Psoas muscle (tissue), 8 donors: Measurements from ENCODE around the gene GNG7. TPM values are rescaled to one million over a fixed set of nuclear protein-coding genes. Genes with fewer than 3 reads are reported as not detected.

Experiments
- ATAC-seq, 4 donors: fragments of 200-7000 bp; cut with Tn5 transposase; one replicate each; pipeline ENCODE4 v1.9.1; 2020; ENCODE audit warnings: moderate library complexity in 3 of 4, mild to moderate bottlenecking in 2 of 4
- DNase-seq, 2 donors: peaks; one replicate each; pipeline ENCODE4 v3.0.0-alpha.2; 2020
- H3K27ac ChIP-seq: fragments of 200-600 bp; one replicate; pipeline ENCODE4 v1.8.0; 2022
- H3K27me3 ChIP-seq, 3 donors: fragments of 200-600 bp in 1 of 3; one replicate each; pipeline versions ENCODE4 v1.6.1 to v1.8.0; 2013 to 2022; ENCODE audit warnings: low read length in 2 of 3, mild to moderate bottlenecking in 2 of 3, moderate library complexity in 1 of 3; ENCODE audit not compliant: insufficient read depth in 3 of 3
- H3K36me3 ChIP-seq, 2 donors: fragments of 200-600 bp in 1 of 2; one replicate each; pipeline versions ENCODE4 v1.6.1 to v1.8.0; 2013 to 2022; ENCODE audit warnings: low read depth in 1 of 2, mild to moderate bottlenecking in 1 of 2, moderate library complexity in 1 of 2; ENCODE audit not compliant: insufficient read depth in 1 of 2
- H3K4me1 ChIP-seq: fragments of 200-600 bp; one replicate; pipeline ENCODE4 v1.8.0; 2022
- H3K4me3 ChIP-seq: fragments of 200-600 bp; one replicate; pipeline ENCODE4 v1.8.0; 2022; ENCODE audit warnings: mild to moderate bottlenecking
- H3K9me3 ChIP-seq: fragments of 200-600 bp; one replicate; pipeline ENCODE4 v1.8.0; 2022
- CTCF ChIP-seq: fragments of 200-600 bp; IDR thresholded peaks from one replicate; pipeline ENCODE4 v1.8.0; 2022; ENCODE audit warnings: antibody characterized with exemption
- WGBS, 3 donors: extraction: QIAGEN DNeasy Blood & Tissue Kit; methylation state at CpG; one replicate each; pipeline versions ENCODE4 v1.1.6 to v1.1.7; 2013; 5-methylcytosine and 5-hydroxymethylcytosine counted together
- intact Hi-C, 2 donors: fragments of 100-400 bp; cut with DNase I; formaldehyde crosslinking; loops; one replicate each; pipeline versions ENCODE4 v1.11.0 to v1.14.2; 2022
- polyA plus RNA-seq, 3 donors: library from polyadenylated mRNA; stranded (reverse); fragments of 200-250 nt; gene quantifications; one replicate each; pipeline ENCODE4 v1.2.3, GENCODE V29; 2013
- total RNA-seq, 4 donors: library from RNA; stranded (reverse); fragmentation: NEBNext Ultra II Directional in 2 of 4; extraction: Animal tissue kit (Norgen Biotek cat#: 25700) in 2 of 4; gene quantifications; one replicate each; pipeline versions ENCODE4 v1.2.1 to v1.2.4, GENCODE V29; 2021 to 2023
- donor health status: healthy with polysubstance abuse.
- donor health status: DM: no; HTN: no; CAD: no; lungs with moderate emphysema.
- donor health status: Bipolar disorder and iron deficiency.
- donor health status: healthy.
- donor health status: DM: yes; HTN: yes; CAD: no.
- donor health status: DM: no; HTN: no; CAD: no.
- donor health status: DM: no; HTN: no; CAD: no.
- donor health status: DM: yes; HTN: yes; CAD: no.

GNG7 gene
- total and polyA plus RNA-seq, 7 donors = 0.48 to 5.4 (median 1.2) TPM

GRCh38 chr19:2579678-2580280, 122.7 kb downstream of the GNG7 start:
- Histone ChIP-seq H3K27ac (peak overlapping the region; percentile 74), H3K9me3 (peaks cover 4% of the 10 kb centered on the region), H3K36me3 (no peaks in the 10 kb centered on the region), H3K27me3 (no peaks in the 10 kb centered on the region), H3K4me3 (peak overlapping the region; percentile 67), H3K4me1 (peaks cover 17% of the 10 kb centered on the region)
- no peak for TF ChIP-seq CTCF
- intact Hi-C loops = loop anchor here (1.0 to 5.0 kb wide), 5 partner anchors 31 to 105 kb away; no protein-coding TSS in a partner anchor
- DNase-seq = peak in 1 of 2 donors; percentile 51
- no peak for ATAC-seq
- 34 to 42% (median 36%) methylated on average over 14 of the region's 14 CpGs for WGBS, 3 donors

- 0 to 1% (median 1%) methylated on average over 38 to 47 of the region's 47 CpGs for WGBS, 3 donors
- Histone ChIP-seq H3K27ac (peak overlapping the region; percentile 74), H3K36me3 (no peaks in the 10 kb centered on the region), H3K4me1 (peaks cover 17% of the 10 kb centered on the region), H3K27me3 (no peaks in the 10 kb centered on the region), H3K9me3 (peaks cover 4% of the 10 kb centered on the region), H3K4me3 (peak overlapping the region; percentile 67)
- intact Hi-C loops = loop anchor here (1.0 to 5.0 kb wide), 5 partner anchors 32 to 105 kb away; no protein-coding TSS in a partner anchor
- peak; percentile 91 for TF ChIP-seq CTCF
- DNase-seq = peak; percentile 87 to 94
- peak; percentile 84 to 92 (median 88) for ATAC-seq
These were observed 123.4 kb downstream of the GNG7 start for GRCh38 chr19:2578901-2579677.

DNA sequence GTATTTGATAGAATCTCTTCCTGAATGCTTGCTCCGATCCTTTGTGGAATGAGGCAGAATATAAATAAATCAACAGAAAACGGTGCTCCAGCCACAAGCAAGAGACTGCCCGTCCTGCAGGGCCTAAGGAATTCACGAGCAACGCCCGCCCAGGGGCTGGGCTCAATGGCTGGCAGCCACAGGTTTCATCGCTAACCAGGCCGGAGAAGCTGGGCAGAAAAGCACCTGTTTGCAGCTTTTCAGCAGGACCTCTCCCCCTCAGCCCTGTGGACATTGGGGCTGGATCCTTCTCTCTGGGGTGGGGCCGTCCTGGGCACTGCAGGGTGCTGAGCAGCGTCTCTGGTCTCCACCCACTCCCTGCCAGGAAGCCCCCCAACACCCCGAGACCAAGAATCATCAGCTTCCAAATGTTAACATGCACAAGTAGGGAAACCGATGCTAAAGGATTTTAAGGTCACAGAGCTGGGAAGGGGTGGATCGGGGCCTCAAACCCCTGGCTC, 124.1 kb downstream of the GNG7 start:
- intact Hi-C loops = loop anchor here (2.0 to 5.0 kb wide), 4 partner anchors 32 to 104 kb away; no protein-coding TSS in a partner anchor
- no peak for ATAC-seq
- peak overlapping the region; percentile 67 for H3K4me3 ChIP-seq
- no peaks in the 10 kb centered on the region for H3K36me3 ChIP-seq
- H3K9me3 ChIP-seq = peaks cover 4% of the 10 kb centered on the region
- TF ChIP-seq CTCF = no peak
- peak overlapping the region; percentile 74 for H3K27ac ChIP-seq
- peaks cover 17% of the 10 kb centered on the region for H3K4me1 ChIP-seq
- DNase-seq = peak in 1 of 2 donors; percentile 59
- 17 to 33% (median 21%) methylated on average over 12 to 13 of the region's 13 CpGs for WGBS, 3 donors
- no peaks in the 10 kb centered on the region for H3K27me3 ChIP-seq

DNA sequence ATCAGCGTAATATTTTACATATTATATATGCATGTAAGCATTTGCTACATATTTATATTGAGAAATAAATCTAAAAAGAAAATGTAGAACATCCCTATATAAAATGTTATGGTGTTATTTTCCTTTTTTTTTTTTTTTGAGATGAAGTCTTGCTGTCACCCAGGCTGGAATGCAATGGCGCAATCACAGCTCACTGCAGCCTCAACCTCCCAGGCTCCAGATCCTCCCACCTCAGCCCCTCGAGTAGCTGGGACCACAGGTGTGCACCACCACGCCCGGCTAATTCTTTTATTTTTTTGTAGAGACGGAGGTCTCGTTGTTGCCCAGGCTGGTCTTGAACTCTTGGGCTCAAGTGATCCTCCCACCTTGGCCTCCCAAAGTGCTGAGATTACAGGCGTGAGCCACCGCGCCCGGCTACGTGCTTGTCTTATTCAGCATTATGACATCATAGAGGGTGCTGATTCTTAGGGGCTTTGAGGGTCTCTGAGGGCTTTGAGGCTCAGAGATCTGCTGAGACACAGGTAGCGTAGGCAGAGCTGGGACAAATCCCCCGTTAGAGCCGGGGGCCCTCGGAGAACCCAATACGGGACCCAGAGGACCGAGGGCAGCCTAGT, 124.7 kb downstream of the GNG7 start:
- H3K4me1 ChIP-seq = peaks cover 17% of the 10 kb centered on the region
- ATAC-seq = no peak
- no peaks in the 10 kb centered on the region for H3K27me3 ChIP-seq
- no peak for TF ChIP-seq CTCF
- no peak for DNase-seq
- no peaks in the 10 kb centered on the region for H3K36me3 ChIP-seq
- WGBS, 3 donors = 80 to 81% (median 80%) methylated on average over 18 of the region's 18 CpGs
- H3K4me3 ChIP-seq = no peak overlapping the region
- peak overlapping the region; percentile 74 for H3K27ac ChIP-seq
- intact Hi-C loops = loop anchor here (2.0 to 5.0 kb wide), 4 partner anchors 33 to 103 kb away; no protein-coding TSS in a partner anchor
- peaks cover 2% of the 10 kb centered on the region for H3K9me3 ChIP-seq
